ENCODE measurements around the gene COL11A2.

- TF ChIP-seq CTCF (IDR thresholded peaks at IDR 0.05; ENCODE audit: extremely low read depth in 1 of 2, insufficient read depth in 1 of 2, low read depth in 1 of 2, low read length in 2 of 2) (no peak), MYC (IDR thresholded peaks at IDR 0.05; ENCODE audit: low read depth, low read length) (no peak), POLR2A (IDR thresholded peaks at IDR 0.05; ENCODE audit: low read depth, low read length) (no peak), GATA2 (IDR thresholded peaks at IDR 0.05; ENCODE audit: insufficient read depth, insufficient read length, low read depth, low read length) (no peak), JUN (IDR thresholded peaks at IDR 0.05; ENCODE audit: borderline replicate concordance, insufficient read depth, insufficient read length, low read depth) (no peak), POLR2AphosphoS5 (IDR thresholded peaks at IDR 0.05; ENCODE audit: insufficient read depth, low read depth, low read length) (no peak), EZH2 (IDR thresholded peaks at IDR 0.05; ENCODE audit: borderline replicate concordance, low read depth, low read length, severe bottlenecking) (peak; percentile 49)
Observed at GRCh38 chr6:33213989-33214335, 21.7 kb upstream of the COL11A2 start.

Measured in endothelial cell of umbilical vein (primary cell).